CD14-positive monocyte (primary cell): ENCODE data around the gene C19orf85. TPM values are rescaled to one million over a fixed set of nuclear protein-coding genes. Genes with fewer than 3 reads are reported as not detected.

Source experiments
- DNase-seq, 3 donors: peaks; one replicate each; pipeline ENCODE4 v3.0.0-alpha.2; 2011 to 2022
- H2AFZ ChIP-seq: 2 replicates; pipeline ENCODE4 v1.6.0; 2012; ENCODE audit warnings: mild to moderate bottlenecking, low read depth, low read length, inconsistent platforms; ENCODE audit not compliant: insufficient read depth, poor library complexity, severe bottlenecking
- H3K27ac ChIP-seq, 2 donors: 1 replicate in 1 of 2; 2 replicates in 1 of 2; pipeline ENCODE4 v1.5.1; 2012 to 2013; ENCODE audit warnings: low read length in 2 of 2, control low read depth in 1 of 2, inconsistent platforms in 1 of 2, low read depth in 1 of 2, mild to moderate bottlenecking in 1 of 2
- H3K27me3 ChIP-seq, 2 donors: one replicate each; pipeline versions ENCODE4 v1.6.0 to v1.6.1; 2011 to 2013; ENCODE audit warnings: low read length in 2 of 2; ENCODE audit not compliant: control insufficient read depth in 2 of 2, insufficient read depth in 2 of 2
- H3K36me3 ChIP-seq, 2 donors: replicated peaks in 1 of 2; 1 replicate in 1 of 2; 2 replicates in 1 of 2; pipeline versions ENCODE4 v1.5.1 to v1.6.1; 2012 to 2013; ENCODE audit warnings: low read length in 2 of 2, control low read depth in 1 of 2, inconsistent platforms in 1 of 2, mild to moderate bottlenecking in 1 of 2; ENCODE audit not compliant: insufficient read depth in 2 of 2, control insufficient read depth in 1 of 2
- H3K4me1 ChIP-seq, 2 donors: 1 replicate in 1 of 2; 2 replicates in 1 of 2; pipeline versions ENCODE4 v1.5.1 to v1.6.1; 2012 to 2013; ENCODE audit warnings: low read length in 2 of 2, control low read depth in 1 of 2, inconsistent platforms in 1 of 2, mild to moderate bottlenecking in 1 of 2, moderate library complexity in 1 of 2; ENCODE audit not compliant: insufficient read depth in 2 of 2, control insufficient read depth in 1 of 2
- H3K4me2 ChIP-seq: replicated peaks from 2 replicates; pipeline ENCODE3; 2012; ENCODE audit warnings: low read length, moderate library complexity, mild to moderate bottlenecking; ENCODE audit not compliant: poor library complexity, severe bottlenecking; ENCODE audit errors: extremely low read depth
- H3K4me3 ChIP-seq, 3 experiments: fragments of 200-600 bp in 1 of 3; sonication (generic) in 1 of 3; replicated peaks in 1 of 3; 1 replicate in 2 of 3; 2 replicates in 1 of 3; pipeline ENCODE4 v1.5.1; 2011 to 2013; ENCODE audit warnings: low read length in 3 of 3, mild to moderate bottlenecking in 3 of 3, control low read depth in 2 of 3, low read depth in 2 of 3, inconsistent platforms in 1 of 3, moderate library complexity in 1 of 3
- H3K79me2 ChIP-seq: 2 replicates; pipeline ENCODE4 v1.6.0; 2012; ENCODE audit warnings: mild to moderate bottlenecking, control low read depth, inconsistent platforms, low read length, moderate library complexity; ENCODE audit not compliant: insufficient read depth
- H3K9ac ChIP-seq: 2 replicates; pipeline ENCODE4 v1.6.0; 2017; ENCODE audit warnings: low read length, mild to moderate bottlenecking; ENCODE audit not compliant: insufficient read depth, poor library complexity, severe bottlenecking
- H3K9me3 ChIP-seq, 2 donors: replicated peaks in 1 of 2; 1 replicate in 1 of 2; 2 replicates in 1 of 2; pipeline versions ENCODE4 v1.5.1 to v1.6.1; 2012 to 2013; ENCODE audit warnings: low read length in 2 of 2, control low read depth in 1 of 2; ENCODE audit not compliant: control insufficient read depth in 1 of 2, insufficient read depth in 1 of 2
- H4K20me1 ChIP-seq: 2 replicates; pipeline ENCODE4 v1.6.0; 2012; ENCODE audit warnings: mild to moderate bottlenecking, low read length, control low read depth, moderate library complexity; ENCODE audit not compliant: insufficient read depth
- H3K27ac Mint-ChIP-seq, 7 donors: one replicate each; pipeline ENCODE4 v1.8.0; 2020; ENCODE audit warnings: mild to moderate bottlenecking in 7 of 7, mixed read lengths in 7 of 7, moderate library complexity in 6 of 7, inconsistent platforms in 2 of 7
- H3K27me3 Mint-ChIP-seq, 3 donors: one replicate each; pipeline ENCODE4 v1.8.0; 2021 to 2022; ENCODE audit warnings: low read depth in 3 of 3, mild to moderate bottlenecking in 3 of 3, mixed read lengths in 3 of 3, moderate library complexity in 3 of 3, inconsistent platforms in 1 of 3
- H3K36me3 Mint-ChIP-seq, 2 donors: one replicate each; pipeline ENCODE4 v1.8.0; 2020; ENCODE audit warnings: mixed read lengths in 2 of 2, inconsistent platforms in 1 of 2, mild to moderate bottlenecking in 1 of 2
- H3K4me1 Mint-ChIP-seq: one replicate; pipeline ENCODE4 v1.8.0; 2020; ENCODE audit warnings: mild to moderate bottlenecking, mixed read lengths
- H3K4me3 Mint-ChIP-seq, 2 donors: one replicate each; pipeline ENCODE4 v1.8.0; 2020; ENCODE audit warnings: mild to moderate bottlenecking in 2 of 2, mixed read lengths in 2 of 2, moderate library complexity in 1 of 2
- H3K9me3 Mint-ChIP-seq, 7 donors: one replicate each; pipeline ENCODE4 v1.8.0; 2020 to 2022; ENCODE audit warnings: mixed read lengths in 7 of 7, mild to moderate bottlenecking in 6 of 7, moderate library complexity in 6 of 7, inconsistent platforms in 2 of 7
- WGBS: methylation state at CpG from one replicate; pipeline ENCODE4 v1.1.5; 2013; ENCODE audit warnings: missing lambda C conversion rate; ENCODE audit not compliant: insufficient coverage; 5-methylcytosine and 5-hydroxymethylcytosine counted together
- intact Hi-C, 2 donors: fragments of 100-400 bp; cut with micrococcal nuclease; formaldehyde crosslinking; loops; one replicate each; pipeline versions ENCODE4 v1.15.0 to v1.15.1; 2023
- polyA plus RNA-seq, 3 donors: library from polyadenylated mRNA; depleted of rRNA in 1 of 3; unstranded in 2 of 3; stranded (reverse) in 1 of 3; fragments of 300-500 nt in 2 of 3; fragments of >200 nt in 1 of 3; fragmentation: Illumina TruSeq in 2 of 3; gene quantifications; 1 replicate in 2 of 3; 2 replicates in 1 of 3; pipeline ENCODE4 v1.2.3, GENCODE V29; 2012 to 2021
- TF ChIP-seq, protein P1 (sequence below): fragments of 200-600 bp; IDR thresholded peaks from one replicate; pipeline ENCODE4 v1.8.0; 2022; ENCODE audit warnings: antibody characterized with exemption, mild to moderate bottlenecking

C19orf85 gene
- polyA plus RNA-seq, 3 donors, result not detected

DNA sequence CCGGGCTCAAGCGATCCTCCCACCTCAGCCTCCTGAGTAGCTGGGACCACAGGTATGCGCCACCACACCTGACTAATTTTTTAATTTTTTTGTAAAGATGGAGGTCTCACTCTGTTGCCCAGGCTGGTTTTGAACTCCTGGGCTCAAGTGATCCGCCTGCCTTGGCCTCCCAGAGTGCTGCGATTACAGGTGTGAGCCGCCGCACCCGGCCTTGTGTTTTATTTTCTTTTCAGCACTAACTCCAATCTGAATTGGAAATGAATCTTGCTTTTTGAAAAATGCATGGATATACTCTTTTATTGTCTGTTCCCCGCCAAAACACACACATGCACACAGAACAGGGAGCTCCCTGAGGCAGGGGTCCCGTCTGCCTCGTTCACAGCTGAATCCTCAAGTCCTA is 1.8 kb downstream of the C19orf85 start:
- Histone ChIP-seq H4K20me1 (no peaks in the 10 kb centered on the region), H3K4me2 (peak overlapping the region; percentile 77), H3K27me3 (no peaks in the 10 kb centered on the region), H3K36me3 (no peaks in the 10 kb centered on the region), H3K79me2 (no peaks in the 10 kb centered on the region), H3K9ac (no peak overlapping the region), H2AFZ (no peak overlapping the region), H3K4me3 (peak overlapping the region in 1 of 3 experiments; percentile 83), H3K4me1 (peaks cover 15 to 24% of the 10 kb centered on the region in 2 donors), H3K9me3 (no peaks in the 10 kb centered on the region), H3K27ac (no peak overlapping the region)
- 77% methylated on average over 3 of the region's 11 CpGs for WGBS
- DNase-seq, result no peak
- Mint-ChIP-seq H3K4me1 (peaks cover 18% of the 10 kb centered on the region), H3K4me3 (peak overlapping the region; percentile 87 to 94), H3K9me3 (no peaks in the 10 kb centered on the region), H3K36me3 (peaks cover 0 to 2% of the 10 kb centered on the region in 2 donors), H3K27ac (peak overlapping the region in 1 of 7 donors; percentile 45), H3K27me3 (peaks cover 2 to 7% (median 5%) of the 10 kb centered on the region in 3 donors)
- intact Hi-C loops, result loop anchor here in 1 of 2 donors (2.0 kb wide), 1 partner anchor 14 kb away; the partner anchor contains the start of gene ZNF628
- TF ChIP-seq, protein P1, sequence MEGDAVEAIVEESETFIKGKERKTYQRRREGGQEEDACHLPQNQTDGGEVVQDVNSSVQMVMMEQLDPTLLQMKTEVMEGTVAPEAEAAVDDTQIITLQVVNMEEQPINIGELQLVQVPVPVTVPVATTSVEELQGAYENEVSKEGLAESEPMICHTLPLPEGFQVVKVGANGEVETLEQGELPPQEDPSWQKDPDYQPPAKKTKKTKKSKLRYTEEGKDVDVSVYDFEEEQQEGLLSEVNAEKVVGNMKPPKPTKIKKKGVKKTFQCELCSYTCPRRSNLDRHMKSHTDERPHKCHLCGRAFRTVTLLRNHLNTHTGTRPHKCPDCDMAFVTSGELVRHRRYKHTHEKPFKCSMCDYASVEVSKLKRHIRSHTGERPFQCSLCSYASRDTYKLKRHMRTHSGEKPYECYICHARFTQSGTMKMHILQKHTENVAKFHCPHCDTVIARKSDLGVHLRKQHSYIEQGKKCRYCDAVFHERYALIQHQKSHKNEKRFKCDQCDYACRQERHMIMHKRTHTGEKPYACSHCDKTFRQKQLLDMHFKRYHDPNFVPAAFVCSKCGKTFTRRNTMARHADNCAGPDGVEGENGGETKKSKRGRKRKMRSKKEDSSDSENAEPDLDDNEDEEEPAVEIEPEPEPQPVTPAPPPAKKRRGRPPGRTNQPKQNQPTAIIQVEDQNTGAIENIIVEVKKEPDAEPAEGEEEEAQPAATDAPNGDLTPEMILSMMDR, result no peak

- Mint-ChIP-seq H3K9me3 (no peaks in the 10 kb centered on the region), H3K27me3 (peaks cover 2 to 6% (median 3%) of the 10 kb centered on the region in 3 donors), H3K4me1 (peaks cover 18% of the 10 kb centered on the region), H3K27ac (peak overlapping the region; percentile 82 to 94 (median 90)), H3K36me3 (peaks cover 0 to 3% of the 10 kb centered on the region in 2 donors), H3K4me3 (peak overlapping the region; percentile 87 to 94)
- Histone ChIP-seq H3K27ac (peak overlapping the region; percentile 35 to 92), H3K4me3 (peak overlapping the region; percentile 68 to 83 (median 72)), H3K9me3 (no peaks in the 10 kb centered on the region), H2AFZ (peak overlapping the region; percentile 94), H3K4me1 (peaks cover 15 to 24% of the 10 kb centered on the region in 2 donors), H3K4me2 (peak overlapping the region; percentile 77), H3K9ac (peak overlapping the region; percentile 86), H3K27me3 (no peaks in the 10 kb centered on the region), H3K79me2 (no peaks in the 10 kb centered on the region), H4K20me1 (no peaks in the 10 kb centered on the region), H3K36me3 (no peaks in the 10 kb centered on the region)
- TF ChIP-seq, protein P1, result no peak
- DNase-seq, result peak in 1 of 3 donors; percentile 31
- intact Hi-C loops, result loop anchor here in 1 of 2 donors (2.0 kb wide), 2 partner anchors 15 to 53 kb away; partner anchors contain the start of gene ZNF628
- 9% methylated on average over 19 of the region's 27 CpGs for WGBS
These were observed 2.5 kb downstream of the C19orf85 start for GRCh38 chr19:55461974-55462626.
